ENCODE measurements around the gene ZNF672. TPM values are rescaled to one million over a fixed set of nuclear protein-coding genes. Genes with fewer than 3 reads are reported as not detected.
A peak's percentile ranks its signal among the peaks of the same experiment; 100 is the strongest.

Gene ZNF672
- total and polyA plus RNA-seq, 4 donors, result 6.4 to 28.0 (median 20.1) TPM

- 16% methylated on average over 31 of the region's 31 CpGs for WGBS
- Histone ChIP-seq H3K27me3 (ENCODE audit: control insufficient read depth in 4 of 4, insufficient read depth in 4 of 4, low read length in 3 of 4) (no peaks in the 10 kb centered on the region), H3K9me3 (ENCODE audit: control insufficient read depth in 4 of 4, low read length in 3 of 4) (no peaks in the 10 kb centered on the region), H3K36me3 (ENCODE audit: control insufficient read depth in 4 of 4, insufficient read depth in 3 of 4, low read depth in 1 of 4, low read length in 3 of 4) (no peaks in the 10 kb centered on the region), H3K9ac (ENCODE audit: low read depth in 1 of 2, low read length in 2 of 2) (peak overlapping the region; percentile 57 to 77), H3K27ac (ENCODE audit: low read depth in 1 of 2, low read length in 2 of 2) (peak overlapping the region; percentile 79 to 90), H3K4me3 (ENCODE audit: low read depth in 1 of 3, low read length in 3 of 3) (peak overlapping the region; percentile 50 to 76 (median 51)), H3K4me1 (ENCODE audit: control insufficient read depth in 4 of 4, insufficient read depth in 4 of 4, low read length in 3 of 4) (peaks cover 2 to 12% (median 4%) of the 10 kb centered on the region in 4 donors)
- peak; percentile 74 for DNase-seq (ENCODE audit: low spot score)
- TF ChIP-seq SP1 (IDR thresholded peaks at IDR 0.05) (no peak), NR2F2 (IDR thresholded peaks at IDR 0.05) (peak; percentile 33)
- TF ChIP-seq, protein P1, sequence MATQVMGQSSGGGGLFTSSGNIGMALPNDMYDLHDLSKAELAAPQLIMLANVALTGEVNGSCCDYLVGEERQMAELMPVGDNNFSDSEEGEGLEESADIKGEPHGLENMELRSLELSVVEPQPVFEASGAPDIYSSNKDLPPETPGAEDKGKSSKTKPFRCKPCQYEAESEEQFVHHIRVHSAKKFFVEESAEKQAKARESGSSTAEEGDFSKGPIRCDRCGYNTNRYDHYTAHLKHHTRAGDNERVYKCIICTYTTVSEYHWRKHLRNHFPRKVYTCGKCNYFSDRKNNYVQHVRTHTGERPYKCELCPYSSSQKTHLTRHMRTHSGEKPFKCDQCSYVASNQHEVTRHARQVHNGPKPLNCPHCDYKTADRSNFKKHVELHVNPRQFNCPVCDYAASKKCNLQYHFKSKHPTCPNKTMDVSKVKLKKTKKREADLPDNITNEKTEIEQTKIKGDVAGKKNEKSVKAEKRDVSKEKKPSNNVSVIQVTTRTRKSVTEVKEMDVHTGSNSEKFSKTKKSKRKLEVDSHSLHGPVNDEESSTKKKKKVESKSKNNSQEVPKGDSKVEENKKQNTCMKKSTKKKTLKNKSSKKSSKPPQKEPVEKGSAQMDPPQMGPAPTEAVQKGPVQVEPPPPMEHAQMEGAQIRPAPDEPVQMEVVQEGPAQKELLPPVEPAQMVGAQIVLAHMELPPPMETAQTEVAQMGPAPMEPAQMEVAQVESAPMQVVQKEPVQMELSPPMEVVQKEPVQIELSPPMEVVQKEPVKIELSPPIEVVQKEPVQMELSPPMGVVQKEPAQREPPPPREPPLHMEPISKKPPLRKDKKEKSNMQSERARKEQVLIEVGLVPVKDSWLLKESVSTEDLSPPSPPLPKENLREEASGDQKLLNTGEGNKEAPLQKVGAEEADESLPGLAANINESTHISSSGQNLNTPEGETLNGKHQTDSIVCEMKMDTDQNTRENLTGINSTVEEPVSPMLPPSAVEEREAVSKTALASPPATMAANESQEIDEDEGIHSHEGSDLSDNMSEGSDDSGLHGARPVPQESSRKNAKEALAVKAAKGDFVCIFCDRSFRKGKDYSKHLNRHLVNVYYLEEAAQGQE (IDR thresholded peaks at IDR 0.05), result no peak
These were observed 34.9 kb downstream of the ZNF672 start for GRCh38 chr1:248872752-248873408.

GRCh38 chr1:248873409-248873992 lies 35.5 kb downstream of the ZNF672 start:
- under 1% methylated on average over 41 of the region's 41 CpGs for WGBS

More at GRCh38 chr1:248873409-248873992, 35.5 kb downstream of the ZNF672 start:
- H3K36me3 ChIP-seq (ENCODE audit: control insufficient read depth in 4 of 4, insufficient read depth in 3 of 4, low read depth in 1 of 4, low read length in 3 of 4), result no peaks in the 10 kb centered on the region
- H3K27me3 ChIP-seq (ENCODE audit: control insufficient read depth in 4 of 4, insufficient read depth in 4 of 4, low read length in 3 of 4), result no peaks in the 10 kb centered on the region
- DNase-seq (ENCODE audit: low spot score), result peak; percentile 98
- H3K9me3 ChIP-seq (ENCODE audit: control insufficient read depth in 4 of 4, low read length in 3 of 4), result no peaks in the 10 kb centered on the region
- peak overlapping the region; percentile 79 to 90 for H3K27ac ChIP-seq (ENCODE audit: low read depth in 1 of 2, low read length in 2 of 2)
- H3K4me3 ChIP-seq (ENCODE audit: low read depth in 1 of 3, low read length in 3 of 3), result peak overlapping the region; percentile 50 to 76 (median 51)
- peak overlapping the region; percentile 57 to 77 for H3K9ac ChIP-seq (ENCODE audit: low read depth in 1 of 2, low read length in 2 of 2)
- peaks cover 2 to 12% (median 4%) of the 10 kb centered on the region in 4 donors for H3K4me1 ChIP-seq (ENCODE audit: control insufficient read depth in 4 of 4, insufficient read depth in 4 of 4, low read length in 3 of 4)
- no peak for TF ChIP-seq ATF3 (IDR thresholded peaks at IDR 0.05)
- peak in 1 of 2 donors; percentile 35 for TF ChIP-seq RXRA (IDR thresholded peaks at IDR 0.05)
- TF ChIP-seq, protein P2, sequence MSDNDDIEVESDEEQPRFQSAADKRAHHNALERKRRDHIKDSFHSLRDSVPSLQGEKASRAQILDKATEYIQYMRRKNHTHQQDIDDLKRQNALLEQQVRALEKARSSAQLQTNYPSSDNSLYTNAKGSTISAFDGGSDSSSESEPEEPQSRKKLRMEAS (IDR thresholded peaks at IDR 0.05), result peak; percentile 21
- TF ChIP-seq HNF4G (IDR thresholded peaks at IDR 0.05), result no peak
- TF ChIP-seq YY1 (IDR thresholded peaks at IDR 0.05), result peak; percentile 35
- TF ChIP-seq NR2F2 (IDR thresholded peaks at IDR 0.05), result peak; percentile 13
- TF ChIP-seq, protein P3, sequence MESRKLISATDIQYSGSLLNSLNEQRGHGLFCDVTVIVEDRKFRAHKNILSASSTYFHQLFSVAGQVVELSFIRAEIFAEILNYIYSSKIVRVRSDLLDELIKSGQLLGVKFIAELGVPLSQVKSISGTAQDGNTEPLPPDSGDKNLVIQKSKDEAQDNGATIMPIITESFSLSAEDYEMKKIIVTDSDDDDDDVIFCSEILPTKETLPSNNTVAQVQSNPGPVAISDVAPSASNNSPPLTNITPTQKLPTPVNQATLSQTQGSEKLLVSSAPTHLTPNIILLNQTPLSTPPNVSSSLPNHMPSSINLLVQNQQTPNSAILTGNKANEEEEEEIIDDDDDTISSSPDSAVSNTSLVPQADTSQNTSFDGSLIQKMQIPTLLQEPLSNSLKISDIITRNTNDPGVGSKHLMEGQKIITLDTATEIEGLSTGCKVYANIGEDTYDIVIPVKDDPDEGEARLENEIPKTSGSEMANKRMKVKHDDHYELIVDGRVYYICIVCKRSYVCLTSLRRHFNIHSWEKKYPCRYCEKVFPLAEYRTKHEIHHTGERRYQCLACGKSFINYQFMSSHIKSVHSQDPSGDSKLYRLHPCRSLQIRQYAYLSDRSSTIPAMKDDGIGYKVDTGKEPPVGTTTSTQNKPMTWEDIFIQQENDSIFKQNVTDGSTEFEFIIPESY (IDR thresholded peaks at IDR 0.05), result peak; percentile 92
- no peak for TF ChIP-seq EGR1 (IDR thresholded peaks at IDR 0.05; ENCODE audit: low read depth in 2 of 2)
- peak in 1 of 2 donors; percentile 32 for TF ChIP-seq RAD21 (IDR thresholded peaks at IDR 0.05)
- TF ChIP-seq SP1 (IDR thresholded peaks at IDR 0.05), result no peak
- TF ChIP-seq, protein P1 (IDR thresholded peaks at IDR 0.05), result peak; percentile 25

Measured in liver (tissue), 9 donors.